H1 (cell line): ENCODE results near the gene PRR36.

Source experiments
- BCL11A ChIP-seq, 2 experiments: IDR thresholded peaks; one replicate each; pipeline ENCODE4 v1.6.1; 2011; ENCODE audit warnings: low read depth in 2 of 2, low read length in 2 of 2, mild to moderate bottlenecking in 2 of 2
- CBX5 ChIP-seq: fragments of 300-800, 300-1000 bp; sonication (generic); IDR thresholded peaks from 2 replicates; pipeline ENCODE4 v1.7.1; 2016; ENCODE audit warnings: antibody characterized with exemption, low read length, low read depth
- CTCF ChIP-seq, 3 experiments: IDR thresholded peaks; 1 replicate in 2 of 3; 2 replicates in 1 of 3; pipeline versions ENCODE4 v1.5.1 to v1.6.1; 2011; ENCODE audit warnings: low read length in 3 of 3, mild to moderate bottlenecking in 3 of 3, inconsistent platforms in 2 of 3, low read depth in 1 of 3, moderate library complexity in 1 of 3; ENCODE audit not compliant: insufficient read depth in 1 of 3; ENCODE audit errors: control extremely low read depth in 1 of 3
- EP300 ChIP-seq, 2 experiments: IDR thresholded peaks; 1 replicate in 1 of 2; 2 replicates in 1 of 2; pipeline ENCODE4 v1.6.1; 2011 to 2012; ENCODE audit warnings: low read depth in 2 of 2, low read length in 2 of 2, mild to moderate bottlenecking in 2 of 2, borderline replicate concordance in 1 of 2, inconsistent platforms in 1 of 2, moderate library complexity in 1 of 2
- EZH2 ChIP-seq: fragments of 200-600 bp; sonication (generic); IDR thresholded peaks from 2 replicates; pipeline ENCODE4 v1.7.1; 2012; ENCODE audit warnings: low read depth, mild to moderate bottlenecking, moderate library complexity, low read length, inconsistent platforms; ENCODE audit not compliant: severe bottlenecking
- MAFK ChIP-seq: IDR thresholded peaks from 2 replicates; pipeline ENCODE4 v1.6.1; 2012; ENCODE audit warnings: low read depth, mild to moderate bottlenecking, improper control_type of control experiment, low read length
- POLR2AphosphoS5 ChIP-seq: IDR thresholded peaks from 2 replicates; pipeline ENCODE4 v1.6.1; 2011; ENCODE audit warnings: low read depth, low read length
- RBBP5 ChIP-seq: IDR thresholded peaks from 2 replicates; pipeline ENCODE4 v1.7.1; 2012; ENCODE audit warnings: low read depth, mild to moderate bottlenecking, inconsistent platforms, low read length, moderate library complexity, borderline replicate concordance
- RXRA ChIP-seq: IDR thresholded peaks from 2 replicates; pipeline ENCODE4 v1.6.1; 2011; ENCODE audit warnings: low read depth, mild to moderate bottlenecking, low read length, moderate library complexity; ENCODE audit not compliant: insufficient read depth
- SUZ12 ChIP-seq: fragments of 200-600 bp; sonication (generic); IDR thresholded peaks from 2 replicates; pipeline ENCODE4 v1.6.1; 2012; ENCODE audit warnings: mild to moderate bottlenecking, inconsistent platforms, low read length, moderate library complexity, mixed read lengths
- ZNF274 ChIP-seq: IDR thresholded peaks from 2 replicates; pipeline ENCODE4 v1.7.0; 2012; ENCODE audit warnings: low read length, borderline replicate concordance; ENCODE audit errors: extremely low read depth

GRCh38 chr19:7918615-7919421 lies 44.6 kb upstream of the PRR36 start:
- TF ChIP-seq EZH2 (no peak), CTCF (IDR thresholded peaks at IDR 0.05; ENCODE audit: control extremely low read depth in 1 of 3, insufficient read depth in 1 of 3, low read depth in 1 of 3, low read length in 3 of 3) (no peak), MAFK (no peak), EP300 (IDR thresholded peaks at IDR 0.05; ENCODE audit: borderline replicate concordance in 1 of 2, low read depth in 2 of 2, low read length in 2 of 2) (no peak), CBX5 (no peak), BCL11A (IDR thresholded peaks at IDR 0.05; ENCODE audit: low read depth in 2 of 2, low read length in 2 of 2) (no peak), RBBP5 (no peak), POLR2AphosphoS5 (no peak), RXRA (no peak), SUZ12 (no peak), ZNF274 (no peak)
